Activated naive CD4-positive, alpha-beta T cell treated with anti-CD3 and anti-CD28 coated beads for 36 hours (primary cell): ENCODE measurements around the gene DMBT1. TPM values are rescaled to one million over a fixed set of nuclear protein-coding genes. Genes with fewer than 3 reads are reported as not detected.

Source experiments
- CTCF ChIA-PET: fragments of 350-600 bp; sonication (Branson Sonifier 250); formaldehyde crosslinking; loops from one replicate; lab custom pipeline; 2021; ENCODE audit warnings: antibody characterized with exemption; lab: Charles Lee
- DNase-seq: peaks from one replicate; pipeline ENCODE4 v3.0.0-alpha.2; 2020
- H3K27ac Mint-ChIP-seq: one replicate; pipeline ENCODE4 v1.8.0; 2021; ENCODE audit warnings: mild to moderate bottlenecking, mixed read lengths
- H3K27me3 Mint-ChIP-seq: one replicate; pipeline ENCODE4 v1.8.0; 2021; ENCODE audit warnings: low read depth, mixed read lengths
- H3K36me3 Mint-ChIP-seq: one replicate; pipeline ENCODE4 v1.8.0; 2021; ENCODE audit warnings: low read depth, mixed read lengths
- H3K4me1 Mint-ChIP-seq: one replicate; pipeline ENCODE4 v1.8.0; 2021; ENCODE audit warnings: low read depth, mixed read lengths
- H3K4me3 Mint-ChIP-seq: one replicate; pipeline ENCODE4 v1.8.0; 2021; ENCODE audit warnings: mild to moderate bottlenecking, moderate library complexity, mixed read lengths
- H3K9me3 Mint-ChIP-seq: one replicate; pipeline ENCODE4 v1.8.0; 2021; ENCODE audit warnings: mixed read lengths
- intact Hi-C: fragments of 100-400 bp; cut with micrococcal nuclease; formaldehyde crosslinking; loops from one replicate; pipeline ENCODE4 v1.15.1; 2023
- total RNA-seq, 2 experiments: library from RNA; stranded (reverse); gene quantifications; one replicate each; pipeline ENCODE4 v1.2.3, GENCODE V29; 2021

The DMBT1 gene
- total RNA-seq, 2 experiments from 2014 or later: not detected

DNA sequence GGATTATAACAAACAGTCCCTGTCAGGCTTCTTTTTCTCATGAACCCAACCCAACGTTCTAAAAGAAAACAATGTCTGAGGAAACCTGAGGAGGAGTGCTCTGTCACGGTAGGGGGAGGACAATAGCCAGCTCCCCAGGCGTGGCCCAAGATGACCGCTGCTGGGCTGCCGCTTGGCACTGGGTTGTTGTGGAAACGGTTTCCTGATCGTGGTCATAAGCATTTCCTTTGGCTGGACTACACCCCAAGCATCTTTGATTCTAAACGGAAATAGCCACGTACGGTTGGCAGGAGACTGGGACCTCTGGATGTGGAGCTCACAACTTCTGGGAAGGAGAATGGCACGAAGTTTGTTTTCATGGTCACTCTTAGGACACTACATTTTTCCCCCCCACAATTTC lies 30.4 kb upstream of the DMBT1 start:
- Mint-ChIP-seq H3K27me3 (peaks cover 4% of the 10 kb centered on the region), H3K4me1 (no peaks in the 10 kb centered on the region), H3K27ac (no peak overlapping the region), H3K9me3 (no peaks in the 10 kb centered on the region), H3K36me3 (no peaks in the 10 kb centered on the region), H3K4me3 (no peak overlapping the region)
- DNase-seq: no peak
- intact Hi-C loops: no loop called here
- CTCF ChIA-PET: interaction anchor here (0.6 to 1.4 kb wide), 2 partner anchors 35 to 266 kb away, joined by 3 to 5 read pairs; no protein-coding TSS in a partner anchor

DNA sequence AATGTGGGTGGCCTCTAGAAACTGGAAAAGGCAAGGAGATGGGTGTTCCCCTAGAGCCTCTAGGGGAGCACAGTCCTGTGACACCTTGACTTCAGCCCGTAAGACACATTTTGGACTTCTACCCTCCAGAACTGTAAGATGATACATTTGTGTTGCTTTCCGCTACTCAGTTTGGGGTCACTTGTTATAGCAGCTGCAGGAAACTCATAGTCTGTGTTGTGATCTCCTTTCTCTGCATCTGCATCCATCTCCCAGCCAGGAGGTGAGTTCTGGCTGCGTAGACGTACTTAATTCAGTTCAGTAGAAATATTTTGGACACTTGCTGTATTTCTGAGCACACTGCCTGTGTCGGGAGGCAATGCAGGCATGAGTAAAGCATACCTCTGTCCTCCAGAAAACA lies 29.3 kb upstream of the DMBT1 start:
- intact Hi-C loops: no loop called here
- Mint-ChIP-seq H3K27ac (no peak overlapping the region), H3K27me3 (peaks cover 4% of the 10 kb centered on the region), H3K4me1 (no peaks in the 10 kb centered on the region), H3K9me3 (no peaks in the 10 kb centered on the region), H3K36me3 (no peaks in the 10 kb centered on the region), H3K4me3 (no peak overlapping the region)
- DNase-seq: no peak
- CTCF ChIA-PET: interaction anchor here (0.6 to 1.4 kb wide), 2 partner anchors 19 to 34 kb away, joined by 3 to 5 read pairs; no protein-coding TSS in a partner anchor

DNA sequence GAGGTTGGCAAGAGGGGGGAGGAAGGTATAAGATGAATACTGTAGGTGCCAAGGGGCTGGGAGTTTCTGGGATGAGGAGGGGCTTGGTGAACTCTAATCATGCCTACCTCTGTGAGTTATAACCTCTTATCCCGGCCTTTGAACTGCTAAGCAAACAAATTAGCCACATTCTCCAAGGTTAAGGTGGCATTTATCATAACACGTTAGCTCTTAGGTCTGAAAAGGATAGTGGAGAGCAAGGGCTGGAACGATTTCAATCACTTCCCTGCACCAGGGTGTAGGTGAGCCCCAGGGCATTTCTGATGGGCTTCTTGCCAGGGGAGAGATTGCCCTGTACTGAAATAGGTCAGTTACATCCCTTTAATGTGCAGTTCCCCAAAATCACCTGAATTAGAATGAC lies 28.6 kb upstream of the DMBT1 start:
- CTCF ChIA-PET: interaction anchor here (0.6 kb wide), 1 partner anchor 19 kb away, joined by 3 read pairs; no protein-coding TSS in a partner anchor
- H3K4me3 Mint-ChIP-seq: no peak overlapping the region
- H3K27ac Mint-ChIP-seq: no peak overlapping the region
- no peaks in the 10 kb centered on the region for H3K4me1 Mint-ChIP-seq
- intact Hi-C loops: no loop called here
- no peaks in the 10 kb centered on the region for H3K9me3 Mint-ChIP-seq
- peaks cover 4% of the 10 kb centered on the region for H3K27me3 Mint-ChIP-seq
- no peak for DNase-seq
- H3K36me3 Mint-ChIP-seq: no peaks in the 10 kb centered on the region

DNA sequence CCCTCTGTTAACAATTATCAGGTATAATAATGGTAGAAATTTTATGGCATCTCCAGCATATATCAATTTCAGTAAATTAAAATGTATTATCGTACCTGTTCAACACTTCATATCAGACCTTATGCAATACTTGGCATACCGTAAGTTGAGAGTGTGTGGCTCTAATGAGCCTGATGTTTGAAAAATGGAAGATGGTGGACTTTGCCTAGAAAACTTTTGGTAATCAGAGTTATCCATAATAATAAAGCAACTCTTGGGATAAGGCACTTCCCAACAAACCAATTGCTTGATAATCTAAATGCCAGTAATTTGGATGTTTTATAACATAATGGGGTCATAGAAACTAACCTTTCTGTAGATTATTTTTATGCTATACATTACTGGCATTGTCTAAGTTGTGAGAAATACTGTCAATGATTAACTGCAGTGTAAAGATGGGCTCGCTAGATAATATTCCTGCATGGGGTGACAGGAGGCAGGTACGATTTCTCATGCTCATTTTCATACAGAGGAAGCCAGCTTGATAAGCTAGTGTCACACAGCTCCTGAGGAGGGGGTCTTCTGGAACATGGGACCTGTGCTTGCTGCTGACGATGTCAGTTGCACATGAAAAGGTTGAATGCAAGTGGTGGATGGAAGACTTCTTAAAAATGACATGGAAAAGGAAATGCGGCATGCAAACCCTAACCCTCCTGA lies 27.8 kb upstream of the DMBT1 start:
- H3K36me3 Mint-ChIP-seq: no peaks in the 10 kb centered on the region
- no peaks in the 10 kb centered on the region for H3K9me3 Mint-ChIP-seq
- H3K27ac Mint-ChIP-seq: no peak overlapping the region
- no peak for DNase-seq
- CTCF ChIA-PET: interaction anchor here (1.1 kb wide), 1 partner anchor 33 kb away, joined by 3 read pairs; no protein-coding TSS in a partner anchor
- no peaks in the 10 kb centered on the region for H3K4me1 Mint-ChIP-seq
- intact Hi-C loops: no loop called here
- H3K4me3 Mint-ChIP-seq: no peak overlapping the region
- H3K27me3 Mint-ChIP-seq: peaks cover 4% of the 10 kb centered on the region

DNA sequence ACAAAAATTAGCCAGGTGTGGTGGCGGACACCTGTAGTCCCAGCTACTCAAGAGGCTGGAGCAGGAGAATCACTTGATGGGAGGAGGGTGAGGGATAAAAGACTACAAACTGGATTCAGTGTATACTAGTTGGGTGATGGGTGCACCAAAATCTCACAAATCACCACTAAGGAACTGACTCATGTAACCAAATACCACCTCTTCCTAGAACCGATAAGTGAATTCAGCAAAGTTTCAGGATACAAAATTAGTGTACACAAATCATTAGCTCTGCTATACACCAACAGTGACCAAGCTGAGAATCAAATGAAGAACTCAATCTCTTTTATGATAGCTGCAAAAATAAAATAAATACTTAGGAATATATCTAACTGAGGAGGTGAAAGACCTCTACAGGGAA lies 23.0 kb upstream of the DMBT1 start:
- Mint-ChIP-seq H3K4me3 (no peak overlapping the region), H3K4me1 (peaks cover 17% of the 10 kb centered on the region), H3K9me3 (no peaks in the 10 kb centered on the region), H3K36me3 (no peaks in the 10 kb centered on the region), H3K27ac (no peak overlapping the region), H3K27me3 (no peaks in the 10 kb centered on the region)
- CTCF ChIA-PET: interaction anchor here (0.9 kb wide), 1 partner anchor 103 kb away, joined by 3 read pairs; no protein-coding TSS in a partner anchor
- intact Hi-C loops: no loop called here
- no peak for DNase-seq

DNA sequence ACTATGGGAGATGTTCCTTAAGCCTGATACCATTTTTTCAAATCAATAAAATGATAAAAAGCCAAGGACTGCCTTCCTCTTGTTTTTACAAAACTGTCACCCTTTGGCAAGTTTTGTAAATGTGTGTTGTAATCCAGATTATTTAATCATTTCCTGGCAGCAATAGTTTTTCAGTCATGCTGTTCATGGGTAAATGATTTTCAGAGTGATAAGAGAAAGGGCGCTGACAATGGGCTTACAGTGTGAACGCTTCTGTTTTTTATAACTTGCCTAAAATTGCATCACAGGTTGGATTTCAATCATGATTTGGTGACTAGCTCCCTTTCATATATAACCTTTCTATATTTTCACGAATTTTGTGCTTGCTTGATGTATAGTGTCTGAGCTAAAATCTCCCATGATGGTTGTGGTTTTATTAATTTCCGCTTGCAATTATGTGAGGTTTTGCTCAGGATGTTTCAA lies 19.0 kb upstream of the DMBT1 start:
- H3K4me1 Mint-ChIP-seq: peaks cover 21% of the 10 kb centered on the region
- no peaks in the 10 kb centered on the region for H3K36me3 Mint-ChIP-seq
- H3K27ac Mint-ChIP-seq: no peak overlapping the region
- DNase-seq: no peak
- no peaks in the 10 kb centered on the region for H3K27me3 Mint-ChIP-seq
- H3K9me3 Mint-ChIP-seq: no peaks in the 10 kb centered on the region
- no peak overlapping the region for H3K4me3 Mint-ChIP-seq
- intact Hi-C loops: no loop called here
- CTCF ChIA-PET: interaction anchor here (3.1 kb wide), 1 partner anchor 24 kb away, joined by 8 read pairs; no protein-coding TSS in a partner anchor

DNA sequence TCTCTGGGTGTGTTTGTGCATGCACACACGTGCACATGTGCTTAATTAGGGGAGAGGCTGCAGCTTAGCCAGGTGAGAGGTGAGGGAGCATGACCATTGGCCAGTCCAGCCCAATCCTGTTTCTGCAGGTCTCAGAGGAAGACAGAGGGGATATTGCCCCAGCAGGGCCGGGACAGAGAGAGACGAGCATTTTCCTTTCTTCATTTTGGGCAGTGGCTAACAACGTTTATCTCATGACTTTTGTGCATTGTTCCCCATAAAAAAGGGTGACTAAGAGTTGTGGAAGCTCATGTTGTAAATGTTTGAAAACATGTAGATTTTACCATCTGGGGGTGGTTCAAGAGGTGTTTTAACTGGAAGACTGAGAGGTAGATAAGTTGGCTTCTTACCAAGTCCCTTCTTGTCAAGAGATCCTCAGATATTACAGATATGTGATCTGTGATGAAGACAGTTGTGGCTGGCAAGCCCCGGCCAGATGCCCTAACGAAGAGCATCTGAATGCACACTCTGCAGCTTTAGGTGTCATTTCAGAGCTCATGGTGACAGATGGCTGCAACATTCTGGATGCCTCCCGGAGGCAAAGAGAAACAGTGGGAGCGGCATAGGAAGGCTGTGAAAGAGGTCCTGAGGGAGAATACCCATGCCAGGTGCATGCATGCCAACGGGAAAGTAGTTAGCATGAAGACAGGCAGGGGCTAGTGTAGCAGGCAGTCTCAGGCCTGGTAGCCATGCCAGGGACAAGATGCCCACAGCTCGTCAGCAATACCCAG lies 16.7 kb upstream of the DMBT1 start:
- Mint-ChIP-seq H3K36me3 (no peaks in the 10 kb centered on the region), H3K27ac (no peak overlapping the region), H3K9me3 (no peaks in the 10 kb centered on the region), H3K27me3 (no peaks in the 10 kb centered on the region), H3K4me3 (no peak overlapping the region), H3K4me1 (peaks cover 23% of the 10 kb centered on the region)
- CTCF ChIA-PET: interaction anchor here (1.5 to 3.1 kb wide), 2 partner anchors 21 to 22 kb away, joined by 6 to 8 read pairs; no protein-coding TSS in a partner anchor
- intact Hi-C loops: no loop called here
- DNase-seq: no peak

DNA sequence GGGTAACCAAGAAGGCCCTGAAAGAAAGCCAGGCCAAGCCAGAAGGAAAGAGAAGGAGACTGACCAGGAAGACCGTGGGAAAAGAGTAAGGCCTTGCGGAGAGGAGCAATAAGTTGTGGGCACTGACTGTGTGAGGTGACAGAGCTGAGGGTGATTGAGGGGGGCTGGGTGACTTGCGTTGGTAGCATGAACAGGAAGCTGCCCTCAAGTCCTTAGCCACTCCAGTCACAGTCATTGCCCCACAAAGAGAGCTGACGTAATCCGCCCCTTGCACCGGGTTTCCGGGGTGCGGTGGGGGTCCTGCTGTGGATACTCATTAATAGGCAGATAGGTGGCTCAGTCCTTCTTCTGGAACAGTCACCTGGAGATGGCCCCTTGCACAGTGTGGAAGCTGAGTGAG lies 16.1 kb upstream of the DMBT1 start:
- Mint-ChIP-seq H3K27me3 (no peaks in the 10 kb centered on the region), H3K27ac (no peak overlapping the region), H3K36me3 (no peaks in the 10 kb centered on the region), H3K4me3 (no peak overlapping the region), H3K4me1 (peaks cover 23% of the 10 kb centered on the region), H3K9me3 (no peaks in the 10 kb centered on the region)
- intact Hi-C loops: no loop called here
- CTCF ChIA-PET: interaction anchor here (1.5 kb wide), 1 partner anchor 21 kb away, joined by 6 read pairs; no protein-coding TSS in a partner anchor
- no peak for DNase-seq

DNA sequence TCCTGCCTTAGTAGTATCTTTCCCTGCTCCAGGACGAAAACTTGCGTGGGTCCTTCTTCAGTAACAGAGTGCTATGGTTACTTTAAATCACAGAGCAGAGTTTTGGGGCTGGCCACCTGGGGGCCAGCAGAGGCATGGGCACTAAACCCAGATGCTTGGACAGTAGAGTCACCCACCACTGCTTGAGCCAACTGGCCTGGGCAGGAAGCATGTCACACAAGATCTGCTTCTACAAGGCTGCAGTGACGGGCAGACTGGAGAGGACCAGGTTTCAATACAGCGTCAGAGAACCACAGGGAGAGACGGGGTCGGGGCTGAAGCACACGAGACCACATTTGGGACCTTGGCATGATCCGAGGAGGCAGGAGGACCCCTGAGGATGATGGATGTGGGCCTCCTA lies 14.3 kb upstream of the DMBT1 start:
- no peaks in the 10 kb centered on the region for H3K9me3 Mint-ChIP-seq
- intact Hi-C loops: no loop called here

DNA sequence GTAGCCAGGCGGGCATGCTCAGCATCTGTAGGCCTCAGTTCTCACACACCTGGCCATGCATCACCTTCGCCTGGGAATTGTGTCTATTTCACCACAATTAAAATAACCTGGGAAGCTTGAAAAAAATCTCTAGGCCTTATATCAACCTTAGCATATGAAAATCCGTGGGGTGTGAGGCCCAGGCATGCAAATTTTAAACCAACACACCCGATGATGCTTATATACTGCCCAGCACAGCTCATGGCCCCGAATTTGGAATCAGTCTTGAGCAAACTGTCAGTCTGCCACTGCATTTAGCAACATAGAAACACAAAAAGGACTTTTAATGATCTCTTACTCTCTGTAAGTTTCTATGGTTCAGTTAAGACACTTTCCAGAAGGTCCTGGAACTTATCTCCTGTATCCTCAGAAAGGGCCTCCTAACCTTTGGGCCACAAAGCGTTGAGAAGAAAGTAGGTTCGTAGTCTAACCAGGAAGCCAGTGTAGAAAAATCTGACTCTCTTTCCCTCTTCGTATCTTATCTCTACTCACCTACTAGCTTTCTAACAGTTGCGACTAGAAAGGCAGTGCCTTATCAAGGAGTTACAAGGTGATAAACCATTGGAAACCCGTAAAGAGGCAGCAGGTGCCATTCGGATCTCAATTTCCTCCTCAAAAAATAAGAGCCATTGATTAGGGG lies 12.0 kb upstream of the DMBT1 start:
- no peak overlapping the region for H3K4me3 Mint-ChIP-seq
- H3K9me3 Mint-ChIP-seq: no peaks in the 10 kb centered on the region
- peaks cover 16% of the 10 kb centered on the region for H3K4me1 Mint-ChIP-seq
- H3K27me3 Mint-ChIP-seq: no peaks in the 10 kb centered on the region
- CTCF ChIA-PET: interaction anchor here (0.9 kb wide), 1 partner anchor 167 kb away, joined by 3 read pairs; no protein-coding TSS in a partner anchor
- DNase-seq: no peak
- no peak overlapping the region for H3K27ac Mint-ChIP-seq
- no peaks in the 10 kb centered on the region for H3K36me3 Mint-ChIP-seq
- intact Hi-C loops: no loop called here

More for the DNA sequence above, 14.3 kb upstream of the DMBT1 start:
- H3K27me3 Mint-ChIP-seq: no peaks in the 10 kb centered on the region
- no peak for DNase-seq
- CTCF ChIA-PET: interaction anchor here (0.7 to 1.3 kb wide), 2 partner anchors 12 to 19 kb away, joined by 3 read pairs; no protein-coding TSS in a partner anchor
- no peaks in the 10 kb centered on the region for H3K36me3 Mint-ChIP-seq
- peaks cover 24% of the 10 kb centered on the region for H3K4me1 Mint-ChIP-seq
- H3K27ac Mint-ChIP-seq: no peak overlapping the region
- no peak overlapping the region for H3K4me3 Mint-ChIP-seq

DNA sequence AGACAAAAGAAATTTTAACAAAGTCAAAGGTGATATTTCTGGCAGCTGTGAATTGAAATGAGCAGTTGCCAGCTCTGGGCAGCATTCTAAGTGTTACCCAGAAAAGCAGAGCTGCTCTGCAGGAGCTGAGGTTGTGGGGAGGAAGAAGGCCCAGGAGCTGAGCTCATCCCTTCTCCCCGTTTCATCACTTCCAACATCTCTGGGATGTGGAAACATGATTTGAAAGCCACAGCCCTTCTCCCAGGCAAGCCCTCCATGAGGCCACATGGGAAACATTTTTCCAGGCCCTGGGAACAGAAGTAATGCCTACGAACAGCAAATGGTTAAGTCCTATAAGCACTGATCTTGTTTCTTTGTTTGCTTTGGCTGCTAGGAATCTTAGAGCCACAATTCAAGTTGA lies 10.9 kb upstream of the DMBT1 start:
- Mint-ChIP-seq H3K27ac (no peak overlapping the region), H3K9me3 (no peaks in the 10 kb centered on the region), H3K27me3 (no peaks in the 10 kb centered on the region), H3K36me3 (no peaks in the 10 kb centered on the region), H3K4me1 (peaks cover 16% of the 10 kb centered on the region), H3K4me3 (no peak overlapping the region)
- CTCF ChIA-PET: interaction anchor here (2.0 kb wide), 1 partner anchor 16 kb away, joined by 6 read pairs; no protein-coding TSS in a partner anchor
- no peak for DNase-seq
- intact Hi-C loops: no loop called here

DNA sequence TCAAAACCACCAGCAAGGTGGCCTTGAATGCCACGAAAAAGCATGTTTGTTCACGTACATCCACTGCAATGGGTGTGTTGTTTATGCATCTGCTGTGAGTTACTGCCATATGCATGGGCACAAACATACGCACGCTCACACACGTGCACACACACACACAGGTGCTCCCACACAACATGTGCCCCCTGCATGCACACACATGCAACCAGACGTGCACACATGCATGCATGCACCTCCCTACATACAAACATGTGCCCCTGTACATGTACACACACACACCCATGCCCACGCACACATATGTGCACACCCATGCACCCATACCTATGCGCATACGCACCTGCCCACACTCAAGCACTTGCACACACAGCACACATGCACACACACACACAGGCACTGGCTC lies 10.1 kb upstream of the DMBT1 start:
- Mint-ChIP-seq H3K36me3 (no peaks in the 10 kb centered on the region), H3K4me1 (peaks cover 16% of the 10 kb centered on the region), H3K9me3 (no peaks in the 10 kb centered on the region), H3K27me3 (no peaks in the 10 kb centered on the region), H3K4me3 (no peak overlapping the region), H3K27ac (no peak overlapping the region)
- intact Hi-C loops: no loop called here
- CTCF ChIA-PET: interaction anchor here (0.9 to 2.0 kb wide), 3 partner anchors 13 to 115 kb away, joined by 3 to 6 read pairs (median 3); no protein-coding TSS in a partner anchor
- no peak for DNase-seq
